SJCRH30 (cell line): ENCODE measurements around the gene HIBCH. TPM values are rescaled to one million over a fixed set of nuclear protein-coding genes. Genes with fewer than 3 reads are reported as not detected.
A peak's percentile ranks its signal among the peaks of the same experiment; 100 is the strongest.

Experiments used
- DNase-seq, 2 experiments: peaks; one replicate each; pipeline ENCODE4 v3.0.0-alpha.2; 2015 to 2020
- H3K27ac ChIP-seq: fragments of 250-450 bp; sonication (Bioruptor Pico); 2 replicates; pipeline ENCODE4 v1.5.1; 2020; ENCODE audit warnings: mild to moderate bottlenecking, moderate library complexity
- H3K27me3 ChIP-seq: fragments of 250-450 bp; sonication (Bioruptor Pico); 2 replicates; pipeline ENCODE4 v1.5.1; 2020; ENCODE audit warnings: mild to moderate bottlenecking, moderate library complexity
- H3K36me3 ChIP-seq: fragments of 250-450 bp; sonication (Bioruptor Pico); 2 replicates; pipeline ENCODE4 v1.5.1; 2020; ENCODE audit warnings: mild to moderate bottlenecking, moderate library complexity
- H3K4me1 ChIP-seq: fragments of 250-450 bp; sonication (Bioruptor Pico); 2 replicates; pipeline ENCODE4 v1.5.1; 2020; ENCODE audit warnings: mild to moderate bottlenecking, moderate library complexity
- H3K4me3 ChIP-seq: fragments of 250-450 bp; sonication (Bioruptor Pico); 2 replicates; pipeline ENCODE4 v1.5.1; 2020; ENCODE audit warnings: mild to moderate bottlenecking, moderate library complexity
- H3K9me3 ChIP-seq: fragments of 250-450 bp; sonication (Bioruptor Pico); replicated peaks from 2 replicates; pipeline ENCODE4 v1.5.1; 2020; ENCODE audit warnings: mild to moderate bottlenecking, moderate library complexity
- total RNA-seq: library from RNA; depleted of rRNA; stranded (reverse); fragments of >200 nt; shearing (Covaris generic); gene quantifications from 2 replicates; pipeline ENCODE4 v1.2.3, GENCODE V29; 2014

Gene HIBCH
- total RNA-seq, 1 experiment from 2014 or later: 70.9 TPM

DNA sequence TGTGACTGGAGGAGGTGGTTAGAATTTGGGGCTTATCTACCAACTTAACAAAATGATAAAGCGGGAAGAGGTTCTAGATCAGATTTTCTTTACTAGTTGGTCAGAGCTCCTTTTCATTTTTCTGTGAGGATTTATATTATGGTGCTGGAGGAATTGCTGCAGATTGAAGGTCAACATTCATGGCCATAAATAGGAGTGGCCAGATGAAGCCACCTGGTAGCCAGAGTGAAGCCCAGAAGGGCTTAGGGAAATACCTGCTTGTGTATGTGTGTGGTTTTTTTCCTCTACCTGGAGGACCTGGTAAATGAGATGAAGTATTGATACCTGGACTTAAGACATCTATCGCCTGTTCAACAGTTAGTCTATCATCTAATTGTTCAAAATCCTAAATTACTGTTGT lies 134.2 kb downstream of the HIBCH start:
- no peak overlapping the region for H3K27ac ChIP-seq
- DNase-seq: no peak
- no peaks in the 10 kb centered on the region for H3K27me3 ChIP-seq

DNA sequence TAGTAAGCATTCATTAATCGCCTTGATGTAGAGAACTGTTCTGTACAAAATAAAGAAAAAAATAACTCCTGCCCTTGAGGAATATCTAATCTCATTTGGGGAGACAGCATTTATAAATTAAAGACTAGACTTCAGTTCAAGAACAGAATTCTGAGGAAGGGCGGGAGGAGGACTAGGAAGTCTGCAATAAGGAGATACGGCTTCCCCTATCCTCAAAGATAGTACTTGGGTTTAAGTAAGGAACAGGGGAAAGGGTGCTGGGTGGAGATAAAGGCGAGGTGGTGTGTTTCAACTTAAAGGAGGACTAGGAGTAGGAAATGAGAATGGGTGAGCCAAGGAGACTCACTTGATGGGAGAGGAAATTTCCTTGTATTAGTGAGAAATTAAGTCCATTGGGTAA lies 135.2 kb downstream of the HIBCH start:
- Histone ChIP-seq H3K4me3 (no peak overlapping the region), H3K27me3 (no peaks in the 10 kb centered on the region)

More for the DNA sequence above, 134.2 kb downstream of the HIBCH start:
- Histone ChIP-seq H3K36me3 (no peaks in the 10 kb centered on the region; the same call in 1 of the 2 replicates), H3K4me1 (peaks cover 3% of the 10 kb centered on the region; the same call in 1 of the 2 replicates), H3K9me3 (no peaks in the 10 kb centered on the region), H3K4me3 (no peak overlapping the region)

DNA sequence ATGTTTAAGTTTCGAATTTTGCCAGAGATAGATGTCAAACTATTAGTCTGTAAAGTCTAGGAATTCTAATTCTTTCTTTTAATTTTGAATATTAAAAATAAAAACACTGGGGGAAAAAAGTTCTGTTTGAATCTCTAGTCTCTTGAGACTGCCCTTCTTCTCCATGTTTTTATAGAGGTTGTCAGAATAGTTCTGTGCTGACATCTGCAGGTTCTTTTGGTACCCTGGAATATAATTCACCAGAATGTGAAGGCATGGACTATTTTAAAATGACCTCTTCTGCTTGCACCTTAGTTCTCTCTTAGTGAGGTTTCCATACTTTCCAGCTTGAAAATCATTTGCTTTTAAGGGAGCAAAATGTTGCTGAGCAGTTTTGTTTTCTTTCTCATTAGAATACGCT lies 136.1 kb downstream of the HIBCH start:
- H3K36me3 ChIP-seq: no peaks in the 10 kb centered on the region
- H3K4me1 ChIP-seq: peaks cover 3% of the 10 kb centered on the region; the same call in 1 of the 2 replicates
- no peaks in the 10 kb centered on the region for H3K27me3 ChIP-seq
- H3K27ac ChIP-seq: no peak overlapping the region
- no peak for DNase-seq
- H3K9me3 ChIP-seq: no peaks in the 10 kb centered on the region
- no peak overlapping the region for H3K4me3 ChIP-seq

More for the DNA sequence above, 135.2 kb downstream of the HIBCH start:
- H3K9me3 ChIP-seq: no peaks in the 10 kb centered on the region
- peaks cover 3% of the 10 kb centered on the region; the same call in 1 of the 2 replicates for H3K4me1 ChIP-seq
- DNase-seq: no peak
- no peak overlapping the region for H3K27ac ChIP-seq
- H3K36me3 ChIP-seq: no peaks in the 10 kb centered on the region; the same call in 1 of the 2 replicates

DNA sequence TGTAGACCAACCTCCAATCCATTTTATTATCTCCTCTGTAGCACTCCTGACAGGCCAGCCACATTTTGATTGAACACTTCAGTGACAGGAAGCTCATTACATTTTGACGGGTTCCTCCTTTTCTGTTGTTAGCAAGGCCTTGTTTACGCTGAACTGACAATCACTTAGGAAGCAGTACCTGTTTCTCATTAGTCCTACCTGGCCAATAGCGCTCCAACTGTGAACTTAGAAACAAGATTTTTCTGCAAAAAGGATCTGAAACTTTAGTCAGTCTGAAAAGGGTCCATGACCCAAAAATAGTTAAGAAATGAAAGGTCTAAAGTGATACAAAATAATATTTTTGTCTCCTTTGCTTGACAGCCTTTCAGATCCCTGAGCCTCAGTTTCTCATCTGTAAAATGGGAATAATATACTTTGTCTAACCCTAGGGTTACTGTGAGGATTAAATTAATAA lies 137.5 kb downstream of the HIBCH start:
- no peaks in the 10 kb centered on the region for H3K9me3 ChIP-seq
- DNase-seq: no peak
- peaks cover 3% of the 10 kb centered on the region; the same call in 1 of the 2 replicates for H3K4me1 ChIP-seq
- H3K27me3 ChIP-seq: no peaks in the 10 kb centered on the region
- H3K36me3 ChIP-seq: no peaks in the 10 kb centered on the region
- H3K4me3 ChIP-seq: no peak overlapping the region
- H3K27ac ChIP-seq: no peak overlapping the region

DNA sequence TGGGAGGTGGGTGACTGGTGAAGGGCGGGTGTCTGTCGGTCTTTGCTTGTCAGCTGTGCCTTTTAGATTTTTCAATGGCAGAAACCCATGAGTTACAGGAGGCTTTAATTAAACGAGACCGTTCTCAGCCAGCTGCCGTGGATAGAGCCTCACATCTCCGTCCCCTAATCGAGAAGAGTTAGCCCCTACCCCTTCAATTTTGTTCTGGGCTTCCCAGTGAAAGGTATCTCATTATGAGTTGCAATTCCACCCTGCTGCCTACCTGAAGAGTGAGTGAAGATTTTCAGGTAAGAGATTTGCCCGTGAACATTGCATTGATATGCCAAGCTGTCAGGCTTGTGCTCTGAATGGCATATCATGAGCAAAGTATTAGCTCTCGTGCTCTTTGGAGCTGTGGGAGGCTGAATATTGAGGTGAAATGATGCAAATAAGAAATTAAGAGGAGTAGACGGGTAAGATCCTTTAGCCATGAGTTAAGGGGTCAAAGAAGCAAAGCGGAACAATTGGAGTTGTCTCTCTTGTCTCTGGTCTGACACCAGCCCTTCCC lies 138.4 kb downstream of the HIBCH start:
- Histone ChIP-seq H3K9me3 (no peaks in the 10 kb centered on the region), H3K4me1 (peaks cover 3% of the 10 kb centered on the region; the same call in 1 of the 2 replicates), H3K27ac (peak overlapping the region; percentile 79), H3K36me3 (no peaks in the 10 kb centered on the region), H3K27me3 (no peaks in the 10 kb centered on the region), H3K4me3 (peak overlapping the region; percentile 76)
- no peak for DNase-seq

DNA sequence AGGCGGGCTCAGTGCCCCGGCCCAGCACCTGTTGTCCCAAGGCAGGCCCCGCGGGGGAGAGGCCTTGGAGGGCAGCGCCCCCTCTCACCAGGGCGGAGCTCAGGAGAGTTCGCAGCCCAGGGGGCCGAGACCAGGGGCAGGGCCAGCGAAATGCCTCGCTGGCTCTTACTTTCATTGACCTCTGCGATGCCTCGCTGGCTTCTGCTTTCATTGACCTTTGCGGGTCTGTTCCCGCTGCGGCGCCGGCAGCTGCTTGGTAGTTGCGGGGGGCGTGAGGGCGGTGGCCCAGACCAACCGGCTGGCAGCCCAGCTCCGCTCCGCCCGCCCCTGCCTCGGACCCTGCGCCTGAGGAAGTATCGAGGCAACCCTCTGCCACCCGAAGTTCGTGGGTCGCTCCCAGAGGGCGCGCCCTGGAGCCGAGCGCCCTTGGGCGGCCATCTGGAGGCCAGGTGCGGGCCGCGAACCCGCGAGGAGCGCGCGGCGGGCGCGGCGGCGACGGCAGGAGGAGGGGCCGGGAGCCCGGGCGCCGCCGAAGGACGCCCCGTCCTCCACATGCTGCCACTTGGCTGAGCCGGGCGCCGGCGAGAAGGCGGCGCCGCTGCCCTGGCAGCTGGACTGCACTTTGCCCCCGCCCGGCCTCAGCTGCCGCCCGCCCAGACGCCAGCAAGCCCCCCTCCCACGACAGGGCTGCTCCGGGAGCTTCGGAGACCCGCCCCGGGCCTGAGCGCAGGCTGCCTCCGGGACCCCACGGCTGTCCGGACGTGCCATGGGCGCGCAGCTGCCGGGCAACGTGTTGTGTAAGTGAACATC lies 139.1 kb downstream of the HIBCH start:
- H3K4me3 ChIP-seq: peak overlapping the region; percentile 76
- H3K4me1 ChIP-seq: peaks cover 3% of the 10 kb centered on the region; the same call in 1 of the 2 replicates
- no peaks in the 10 kb centered on the region for H3K36me3 ChIP-seq
- peak overlapping the region; percentile 79 for H3K27ac ChIP-seq
- H3K9me3 ChIP-seq: no peaks in the 10 kb centered on the region
- peak; percentile 97 to 98 for DNase-seq
- no peaks in the 10 kb centered on the region for H3K27me3 ChIP-seq

DNA sequence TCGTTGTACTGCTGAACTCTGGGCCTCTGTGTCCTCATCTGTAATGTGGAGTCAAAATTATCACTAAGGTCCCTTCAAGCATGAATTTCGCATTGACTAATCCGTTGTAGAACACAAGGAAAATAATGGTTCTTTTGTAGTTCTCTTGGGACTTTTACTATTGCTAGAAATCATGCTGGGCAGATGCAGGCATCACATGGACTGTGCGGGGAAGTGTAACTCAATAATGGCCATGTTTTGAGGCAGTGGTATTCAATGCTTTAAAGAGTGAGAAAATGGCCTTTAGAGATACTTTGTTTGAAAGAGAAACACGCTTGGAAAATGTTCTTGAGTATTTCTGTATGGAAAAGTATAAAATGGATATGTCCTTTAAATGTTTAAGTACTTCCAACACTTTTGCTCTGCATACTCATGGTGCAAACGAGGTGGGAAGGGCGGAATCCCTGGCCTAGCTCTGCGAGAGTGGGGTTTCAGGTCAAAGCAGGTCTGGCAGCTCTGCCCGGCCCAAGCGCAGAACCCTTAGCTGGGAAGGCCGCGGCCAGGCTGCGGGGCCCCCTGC lies 139.8 kb downstream of the HIBCH start:
- DNase-seq: no peak
- Histone ChIP-seq H3K4me3 (peak overlapping the region; percentile 76), H3K36me3 (no peaks in the 10 kb centered on the region), H3K27ac (peak overlapping the region; percentile 79), H3K4me1 (peaks cover 3% of the 10 kb centered on the region; the same call in 1 of the 2 replicates), H3K9me3 (no peaks in the 10 kb centered on the region), H3K27me3 (no peaks in the 10 kb centered on the region)

DNA sequence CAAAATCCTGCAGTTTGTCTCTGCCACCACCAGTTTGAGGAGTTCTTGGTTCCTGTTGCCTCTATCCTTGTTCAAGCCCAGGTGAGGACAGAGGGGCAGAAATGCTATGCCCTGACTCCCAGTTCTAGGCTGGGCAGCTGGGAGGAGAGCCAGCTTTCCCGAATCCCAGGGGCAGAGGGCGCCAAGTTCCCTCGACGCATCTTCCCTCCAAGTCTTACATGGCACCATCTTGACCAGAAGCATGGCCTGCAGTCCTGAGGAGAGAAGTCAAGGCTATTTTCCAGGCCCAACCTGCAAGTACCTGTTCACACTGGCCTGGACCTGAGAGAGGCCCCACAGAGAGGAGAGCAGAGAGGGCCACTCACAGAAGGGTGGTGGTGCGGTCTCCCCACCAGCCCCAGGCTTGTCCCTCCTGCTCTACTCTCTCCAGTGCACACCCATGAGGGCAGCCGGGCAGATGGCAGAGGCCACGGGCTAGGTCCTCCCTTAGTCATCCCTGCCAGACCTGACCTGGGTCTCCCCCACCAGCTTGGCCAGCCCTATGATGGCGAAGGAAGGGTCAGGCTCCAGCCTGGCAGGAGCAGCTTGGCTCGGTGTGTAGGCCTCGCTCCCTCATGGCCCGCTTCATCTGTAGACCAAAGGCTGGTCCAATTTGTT lies 141.4 kb downstream of the HIBCH start:
- no peak for DNase-seq
- Histone ChIP-seq H3K36me3 (no peaks in the 10 kb centered on the region), H3K9me3 (no peaks in the 10 kb centered on the region; the same call in 1 of the 2 replicates), H3K4me3 (no peak overlapping the region), H3K27ac (no peak overlapping the region), H3K4me1 (peaks cover 3% of the 10 kb centered on the region; the same call in 1 of the 2 replicates), H3K27me3 (no peaks in the 10 kb centered on the region)

DNA sequence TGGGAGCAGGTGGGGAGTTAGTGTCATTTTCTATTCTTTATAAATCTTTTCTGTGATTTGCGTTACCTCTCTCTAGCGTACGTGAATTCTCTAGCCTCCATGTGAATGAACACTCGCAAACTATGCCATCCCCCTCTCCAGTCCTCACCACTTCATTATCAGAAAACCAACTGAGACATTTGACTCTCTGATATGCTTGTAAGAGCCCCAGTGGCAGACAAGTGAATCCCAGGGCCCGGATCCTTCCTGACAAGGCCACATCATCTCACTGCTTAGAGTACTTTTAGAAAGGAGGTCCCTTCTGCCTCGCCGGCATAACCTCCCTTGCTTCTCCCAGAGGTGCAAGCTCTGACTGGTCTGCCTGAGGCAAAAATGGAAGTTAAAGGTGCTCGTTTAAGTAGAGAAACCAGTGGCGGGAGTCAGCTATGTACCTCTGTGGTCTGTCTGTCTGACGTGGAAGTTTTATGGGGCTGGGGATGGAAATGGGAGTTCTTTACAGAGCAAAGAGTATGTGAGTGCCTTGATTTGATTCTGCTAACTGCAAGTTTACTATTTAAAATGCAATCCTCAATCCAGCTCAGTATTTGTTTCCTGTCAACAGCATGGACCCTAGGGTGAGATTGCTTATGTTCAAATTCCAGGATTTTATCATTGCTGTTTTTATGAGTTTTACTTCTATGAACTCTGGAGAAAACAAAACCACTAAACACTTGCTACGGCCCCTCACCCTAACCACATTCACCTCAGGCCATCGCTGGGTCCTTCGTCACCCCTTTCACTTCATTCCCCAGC lies 142.2 kb downstream of the HIBCH start:
- Histone ChIP-seq H3K27me3 (no peaks in the 10 kb centered on the region), H3K9me3 (no peaks in the 10 kb centered on the region; the same call in 1 of the 2 replicates), H3K36me3 (no peaks in the 10 kb centered on the region), H3K4me1 (peaks cover 3% of the 10 kb centered on the region; the same call in 1 of the 2 replicates), H3K27ac (no peak overlapping the region), H3K4me3 (no peak overlapping the region)
- DNase-seq: no peak

DNA sequence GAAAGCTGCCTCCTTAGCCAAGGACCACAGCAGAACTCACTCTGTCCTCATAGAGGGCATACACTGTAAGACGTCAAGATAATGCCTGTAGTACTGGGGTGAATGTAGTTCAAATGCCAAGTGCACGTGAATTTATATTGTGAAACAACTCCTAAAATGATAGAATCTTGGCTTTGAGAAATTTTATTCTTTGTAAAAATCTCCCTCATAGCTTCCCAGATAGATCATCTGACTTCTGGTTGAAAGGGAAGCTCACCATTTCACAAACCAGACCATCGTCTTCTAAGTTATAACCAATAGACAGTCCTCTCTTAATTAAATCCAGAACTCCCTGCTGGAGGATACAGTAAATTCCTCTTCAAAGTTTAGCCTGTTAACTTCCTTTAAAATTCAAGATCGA lies 146.2 kb downstream of the HIBCH start:
- Histone ChIP-seq H3K4me3 (no peak overlapping the region), H3K9me3 (peaks cover 4% of the 10 kb centered on the region), H3K27ac (no peak overlapping the region), H3K27me3 (no peaks in the 10 kb centered on the region), H3K4me1 (peaks cover 6% of the 10 kb centered on the region; the same call in 1 of the 2 replicates), H3K36me3 (no peaks in the 10 kb centered on the region)
- no peak for DNase-seq

DNA sequence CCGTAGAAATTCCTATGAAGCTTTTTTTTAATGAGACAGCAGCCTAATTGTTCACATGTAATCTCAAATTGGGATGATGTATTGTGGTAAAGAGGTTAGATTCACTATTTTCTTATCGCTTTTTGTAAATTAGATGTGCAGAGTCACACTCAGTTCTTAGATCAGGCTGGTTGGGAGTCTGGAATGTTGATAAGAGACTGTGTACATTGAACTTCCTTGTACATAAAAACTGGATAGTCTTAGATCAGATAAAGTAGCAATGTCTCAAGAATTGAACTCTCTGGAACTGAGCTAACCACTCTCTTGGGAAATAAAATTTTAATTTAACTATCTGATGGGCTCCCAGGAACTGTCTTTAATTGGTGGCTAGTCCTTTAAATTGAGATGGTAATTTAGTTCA lies 149.0 kb downstream of the HIBCH start:
- Histone ChIP-seq H3K4me3 (no peak overlapping the region), H3K9me3 (peaks cover 10% of the 10 kb centered on the region), H3K4me1 (peaks cover 6% of the 10 kb centered on the region; the same call in 1 of the 2 replicates), H3K27me3 (no peaks in the 10 kb centered on the region), H3K36me3 (no peaks in the 10 kb centered on the region), H3K27ac (no peak overlapping the region)
- DNase-seq: no peak

DNA sequence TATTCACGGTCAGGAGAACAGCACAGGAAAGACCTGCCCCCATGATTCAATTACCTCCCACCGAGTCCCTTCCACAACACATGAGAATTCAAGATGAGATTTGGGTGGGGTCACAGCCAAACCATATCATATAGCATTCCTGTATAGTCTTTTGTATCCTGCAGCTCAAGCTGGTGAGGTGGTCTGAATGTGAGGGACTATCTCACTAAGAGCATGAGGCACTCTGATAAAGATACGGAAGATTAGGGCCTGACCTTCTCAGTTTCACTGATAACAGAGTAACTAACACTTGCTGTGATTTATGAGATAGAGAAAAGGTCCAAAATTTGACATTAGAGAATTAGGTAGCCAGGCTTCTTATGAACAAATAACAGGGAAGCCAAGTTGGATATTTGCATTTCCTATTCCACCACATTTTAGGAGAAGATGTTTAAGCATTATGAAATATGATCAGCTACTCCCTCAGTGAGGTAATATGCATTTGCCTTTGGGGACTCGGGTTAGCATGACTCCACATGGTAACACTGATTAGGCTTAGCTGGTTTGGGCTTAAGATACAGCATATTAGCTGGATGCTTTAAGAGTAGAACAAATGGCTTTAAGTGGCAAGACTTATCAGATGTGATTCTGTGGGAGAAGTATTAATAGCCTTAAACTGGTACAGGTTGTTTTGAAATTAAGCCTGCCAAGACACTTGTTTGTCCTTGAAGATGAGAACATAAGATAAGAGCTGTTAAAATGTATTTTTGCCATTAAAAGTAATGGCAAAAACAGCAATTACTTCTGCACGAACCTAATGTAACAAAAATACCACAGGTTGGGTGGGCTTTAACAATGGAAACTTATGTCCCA lies 150.2 kb downstream of the HIBCH start:
- peaks cover 18% of the 10 kb centered on the region for H3K9me3 ChIP-seq
- no peaks in the 10 kb centered on the region for H3K27me3 ChIP-seq

DNA sequence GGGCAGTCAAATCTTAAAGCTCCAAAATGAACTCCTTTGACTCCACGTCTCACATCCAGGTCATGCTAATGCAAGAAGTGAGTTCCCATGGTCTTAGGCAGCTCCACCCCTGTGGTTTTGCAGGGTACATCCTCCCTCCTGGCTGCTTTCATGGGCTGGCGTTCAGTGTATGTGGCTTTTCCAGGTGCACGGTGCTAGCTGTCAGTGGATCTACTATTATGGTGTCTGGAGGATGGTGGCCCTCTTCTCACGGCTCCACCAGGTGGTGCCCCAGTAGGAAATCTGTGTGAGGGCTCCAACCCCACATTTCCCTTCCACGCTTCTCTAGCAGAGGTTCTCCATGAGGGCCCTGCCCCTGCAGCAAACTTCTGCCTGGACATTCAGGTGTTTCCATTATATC lies 151.9 kb downstream of the HIBCH start:
- no peak for DNase-seq
- H3K27me3 ChIP-seq: no peaks in the 10 kb centered on the region
- H3K27ac ChIP-seq: no peak overlapping the region
- H3K36me3 ChIP-seq: no peaks in the 10 kb centered on the region
- peaks cover 6% of the 10 kb centered on the region; the same call in 1 of the 2 replicates for H3K4me1 ChIP-seq
- no peak overlapping the region for H3K4me3 ChIP-seq
- H3K9me3 ChIP-seq: peaks cover 18% of the 10 kb centered on the region

More for the DNA sequence above, 150.2 kb downstream of the HIBCH start:
- peak in 1 of 2 experiments; percentile 47 for DNase-seq
- Histone ChIP-seq H3K4me1 (peaks cover 6% of the 10 kb centered on the region; the same call in 1 of the 2 replicates), H3K36me3 (no peaks in the 10 kb centered on the region), H3K27ac (no peak overlapping the region), H3K4me3 (no peak overlapping the region)
